ENCODE measurements around the gene FOXP4.

DNA sequence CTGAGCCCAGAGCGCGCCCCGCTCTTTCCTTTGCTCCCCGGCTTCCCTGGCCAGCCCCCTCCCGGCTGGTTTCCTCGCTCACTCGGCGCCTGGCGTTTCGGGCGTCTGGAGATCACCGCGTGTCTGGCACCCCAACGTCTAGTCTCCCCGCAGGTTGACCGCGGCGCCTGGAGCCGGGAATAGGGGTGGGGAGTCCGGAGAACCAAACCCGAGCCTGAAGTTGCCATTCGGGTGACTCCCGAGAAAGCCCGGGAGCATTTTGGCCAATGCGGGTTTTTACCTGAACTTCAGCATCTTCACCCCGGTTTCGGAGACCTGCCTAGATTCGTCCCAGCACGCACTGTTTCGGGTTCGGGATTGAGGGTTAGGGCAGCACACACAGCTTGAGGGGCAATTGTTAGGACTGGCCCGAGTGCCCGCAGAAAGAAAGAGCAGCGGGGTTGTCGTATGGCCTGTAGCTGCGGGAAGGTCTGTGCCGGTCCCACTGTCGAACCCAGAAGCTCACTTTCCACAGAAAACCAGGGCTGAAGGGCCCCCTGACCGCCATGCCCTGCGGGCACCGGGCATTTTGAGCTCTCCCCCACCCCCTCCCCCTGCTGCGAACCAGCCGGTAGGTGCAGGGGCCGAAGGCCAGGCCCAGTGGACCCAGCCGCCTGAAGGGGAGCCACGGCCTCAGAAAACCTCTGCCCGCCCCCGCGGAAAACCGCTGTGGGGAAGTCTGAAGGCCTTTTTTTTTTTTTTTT lies 2.1 kb downstream of the FOXP4 start:
- TF ChIP-seq EZH2 (IDR thresholded peaks at IDR 0.05) (no peak), CBX3 (IDR thresholded peaks at IDR 0.05; ENCODE audit: low read depth) (no peak), POLR2A (IDR thresholded peaks at IDR 0.05; ENCODE audit: borderline replicate concordance, extremely low read depth, insufficient read depth, insufficient read length) (no peak), POLR2AphosphoS5 (IDR thresholded peaks at IDR 0.05; ENCODE audit: low read depth, low read length) (no peak), SRF (IDR thresholded peaks at IDR 0.05; ENCODE audit: low read depth) (no peak), TCF7L2 (IDR thresholded peaks at IDR 0.05; ENCODE audit: borderline replicate concordance, extremely low read depth, insufficient read depth, insufficient read length) (no peak)
- TF ChIP-seq, protein P1, sequence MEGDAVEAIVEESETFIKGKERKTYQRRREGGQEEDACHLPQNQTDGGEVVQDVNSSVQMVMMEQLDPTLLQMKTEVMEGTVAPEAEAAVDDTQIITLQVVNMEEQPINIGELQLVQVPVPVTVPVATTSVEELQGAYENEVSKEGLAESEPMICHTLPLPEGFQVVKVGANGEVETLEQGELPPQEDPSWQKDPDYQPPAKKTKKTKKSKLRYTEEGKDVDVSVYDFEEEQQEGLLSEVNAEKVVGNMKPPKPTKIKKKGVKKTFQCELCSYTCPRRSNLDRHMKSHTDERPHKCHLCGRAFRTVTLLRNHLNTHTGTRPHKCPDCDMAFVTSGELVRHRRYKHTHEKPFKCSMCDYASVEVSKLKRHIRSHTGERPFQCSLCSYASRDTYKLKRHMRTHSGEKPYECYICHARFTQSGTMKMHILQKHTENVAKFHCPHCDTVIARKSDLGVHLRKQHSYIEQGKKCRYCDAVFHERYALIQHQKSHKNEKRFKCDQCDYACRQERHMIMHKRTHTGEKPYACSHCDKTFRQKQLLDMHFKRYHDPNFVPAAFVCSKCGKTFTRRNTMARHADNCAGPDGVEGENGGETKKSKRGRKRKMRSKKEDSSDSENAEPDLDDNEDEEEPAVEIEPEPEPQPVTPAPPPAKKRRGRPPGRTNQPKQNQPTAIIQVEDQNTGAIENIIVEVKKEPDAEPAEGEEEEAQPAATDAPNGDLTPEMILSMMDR (IDR thresholded peaks at IDR 0.05 in 2 of 3, conservative IDR thresholded peaks at IDR 0.05 in 1 of 3; ENCODE audit: borderline replicate concordance in 1 of 3, insufficient read depth in 1 of 3, low read depth in 2 of 3, low read length in 2 of 3) = no peak
- TF ChIP-seq, protein P2, sequence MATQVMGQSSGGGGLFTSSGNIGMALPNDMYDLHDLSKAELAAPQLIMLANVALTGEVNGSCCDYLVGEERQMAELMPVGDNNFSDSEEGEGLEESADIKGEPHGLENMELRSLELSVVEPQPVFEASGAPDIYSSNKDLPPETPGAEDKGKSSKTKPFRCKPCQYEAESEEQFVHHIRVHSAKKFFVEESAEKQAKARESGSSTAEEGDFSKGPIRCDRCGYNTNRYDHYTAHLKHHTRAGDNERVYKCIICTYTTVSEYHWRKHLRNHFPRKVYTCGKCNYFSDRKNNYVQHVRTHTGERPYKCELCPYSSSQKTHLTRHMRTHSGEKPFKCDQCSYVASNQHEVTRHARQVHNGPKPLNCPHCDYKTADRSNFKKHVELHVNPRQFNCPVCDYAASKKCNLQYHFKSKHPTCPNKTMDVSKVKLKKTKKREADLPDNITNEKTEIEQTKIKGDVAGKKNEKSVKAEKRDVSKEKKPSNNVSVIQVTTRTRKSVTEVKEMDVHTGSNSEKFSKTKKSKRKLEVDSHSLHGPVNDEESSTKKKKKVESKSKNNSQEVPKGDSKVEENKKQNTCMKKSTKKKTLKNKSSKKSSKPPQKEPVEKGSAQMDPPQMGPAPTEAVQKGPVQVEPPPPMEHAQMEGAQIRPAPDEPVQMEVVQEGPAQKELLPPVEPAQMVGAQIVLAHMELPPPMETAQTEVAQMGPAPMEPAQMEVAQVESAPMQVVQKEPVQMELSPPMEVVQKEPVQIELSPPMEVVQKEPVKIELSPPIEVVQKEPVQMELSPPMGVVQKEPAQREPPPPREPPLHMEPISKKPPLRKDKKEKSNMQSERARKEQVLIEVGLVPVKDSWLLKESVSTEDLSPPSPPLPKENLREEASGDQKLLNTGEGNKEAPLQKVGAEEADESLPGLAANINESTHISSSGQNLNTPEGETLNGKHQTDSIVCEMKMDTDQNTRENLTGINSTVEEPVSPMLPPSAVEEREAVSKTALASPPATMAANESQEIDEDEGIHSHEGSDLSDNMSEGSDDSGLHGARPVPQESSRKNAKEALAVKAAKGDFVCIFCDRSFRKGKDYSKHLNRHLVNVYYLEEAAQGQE (IDR thresholded peaks at IDR 0.05; ENCODE audit: low read depth) = no peak

All from HCT116 (cell line).